ENCODE results near the gene DOCK9. TPM values are rescaled to one million over a fixed set of nuclear protein-coding genes. Genes with fewer than 3 reads are reported as not detected.

Gene DOCK9
- total RNA-seq, 1 experiment from 2014 or later = 6.7 TPM

DNA sequence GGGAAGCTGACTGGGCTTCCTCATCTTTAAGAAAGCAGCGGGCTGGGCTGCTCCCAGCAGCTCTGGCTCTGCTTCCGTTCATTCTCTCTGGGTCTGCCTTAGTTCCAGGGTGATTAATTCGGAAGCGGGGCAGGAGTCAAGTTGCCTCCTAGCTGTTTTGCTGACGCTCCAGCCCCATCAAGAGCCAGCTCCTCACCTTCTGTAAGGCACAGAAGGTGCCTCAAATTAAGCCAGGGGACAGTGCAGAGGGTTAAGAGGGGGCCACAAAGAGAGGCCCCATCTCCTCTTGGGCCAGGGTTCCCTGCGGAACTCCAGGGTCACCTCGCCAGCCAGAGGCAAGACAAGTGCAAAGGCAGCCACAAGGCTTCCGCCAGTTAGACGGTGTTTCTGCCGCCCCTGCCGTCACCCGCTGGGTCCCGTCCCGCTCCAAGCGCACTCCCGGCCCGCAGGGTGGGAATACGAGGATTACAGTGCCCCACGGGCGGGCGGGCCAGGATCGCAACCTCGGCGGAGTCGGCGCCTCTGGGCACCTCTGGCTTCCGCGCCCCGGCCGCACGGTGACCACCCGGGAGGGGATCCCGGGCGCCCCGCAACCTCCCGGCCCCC lies 225.9 kb downstream of the DOCK9 start:
- no peaks in the 10 kb centered on the region for H3K36me3 ChIP-seq (ENCODE audit: insufficient read depth, low read length)
- no peaks in the 10 kb centered on the region for H4K20me1 ChIP-seq (ENCODE audit: insufficient read depth, low read depth, low read length)
- H3K9ac ChIP-seq (ENCODE audit: low read length) = no peak overlapping the region
- no peak overlapping the region for H3K27ac ChIP-seq (ENCODE audit: low read length)
- no peaks in the 10 kb centered on the region for H3K27me3 ChIP-seq (ENCODE audit: low read length)
- H3K79me2 ChIP-seq (ENCODE audit: low read length) = no peaks in the 10 kb centered on the region
- no peaks in the 10 kb centered on the region for H3K9me3 ChIP-seq (ENCODE audit: low read length)
- no peak for DNase-seq
- H3K4me1 ChIP-seq (ENCODE audit: low read length) = no peaks in the 10 kb centered on the region
- no peak overlapping the region for H2AFZ ChIP-seq (ENCODE audit: low read length)
- H3K9me2 ChIP-seq (replicated peaks; ENCODE audit: insufficient read depth, low read length) = no peaks in the 10 kb centered on the region
- H3K4me2 ChIP-seq (ENCODE audit: low read depth, low read length, poor library complexity, severe bottlenecking) = no peak overlapping the region
- H3K4me3 ChIP-seq (ENCODE audit: low read length) = no peak overlapping the region

DNA sequence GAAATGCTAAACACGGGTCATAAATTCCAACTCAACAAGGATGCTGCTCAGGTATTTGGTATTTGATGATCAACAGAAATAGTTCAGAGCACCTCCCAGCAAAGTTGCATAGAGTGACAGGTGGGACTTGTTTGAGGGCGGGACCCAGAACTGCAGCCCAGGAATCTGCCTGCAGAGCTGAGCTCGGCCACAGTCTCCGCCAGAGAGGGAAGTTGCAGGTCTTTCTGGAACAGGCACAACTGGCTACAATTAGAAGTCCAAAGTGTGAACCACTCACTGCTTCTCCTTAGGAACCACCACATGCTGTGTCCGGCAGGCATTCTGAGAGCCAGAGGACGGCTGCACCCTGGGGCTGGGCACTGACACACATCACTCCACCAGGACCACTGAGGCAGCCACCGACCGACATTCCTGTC lies 226.5 kb downstream of the DOCK9 start:
- Histone ChIP-seq H4K20me1 (ENCODE audit: insufficient read depth, low read depth, low read length) (no peaks in the 10 kb centered on the region), H3K27me3 (ENCODE audit: low read length) (no peaks in the 10 kb centered on the region), H3K9me3 (ENCODE audit: low read length) (no peaks in the 10 kb centered on the region), H3K36me3 (ENCODE audit: insufficient read depth, low read length) (no peaks in the 10 kb centered on the region), H3K4me2 (ENCODE audit: low read depth, low read length, poor library complexity, severe bottlenecking) (no peak overlapping the region), H3K9ac (ENCODE audit: low read length) (no peak overlapping the region), H3K27ac (ENCODE audit: low read length) (no peak overlapping the region), H3K4me1 (ENCODE audit: low read length) (no peaks in the 10 kb centered on the region), H3K9me2 (replicated peaks; ENCODE audit: insufficient read depth, low read length) (no peaks in the 10 kb centered on the region), H3K4me3 (ENCODE audit: low read length) (no peak overlapping the region), H3K79me2 (ENCODE audit: low read length) (no peaks in the 10 kb centered on the region), H2AFZ (ENCODE audit: low read length) (no peak overlapping the region)
- DNase-seq = no peak

GRCh38 chr13:98749501-98749900 lies 228.4 kb downstream of the DOCK9 start:
- Histone ChIP-seq H3K79me2 (ENCODE audit: low read length) (no peaks in the 10 kb centered on the region), H3K9me3 (ENCODE audit: low read length) (no peaks in the 10 kb centered on the region), H3K9me2 (replicated peaks; ENCODE audit: insufficient read depth, low read length) (no peaks in the 10 kb centered on the region), H3K27ac (ENCODE audit: low read length) (no peak overlapping the region), H4K20me1 (ENCODE audit: insufficient read depth, low read depth, low read length) (no peaks in the 10 kb centered on the region), H3K4me3 (ENCODE audit: low read length) (no peak overlapping the region), H2AFZ (ENCODE audit: low read length) (no peak overlapping the region), H3K9ac (ENCODE audit: low read length) (no peak overlapping the region), H3K27me3 (ENCODE audit: low read length) (no peaks in the 10 kb centered on the region), H3K36me3 (ENCODE audit: insufficient read depth, low read length) (no peaks in the 10 kb centered on the region), H3K4me2 (ENCODE audit: low read depth, low read length, poor library complexity, severe bottlenecking) (no peak overlapping the region), H3K4me1 (ENCODE audit: low read length) (no peaks in the 10 kb centered on the region)
- no peak for DNase-seq

DNA sequence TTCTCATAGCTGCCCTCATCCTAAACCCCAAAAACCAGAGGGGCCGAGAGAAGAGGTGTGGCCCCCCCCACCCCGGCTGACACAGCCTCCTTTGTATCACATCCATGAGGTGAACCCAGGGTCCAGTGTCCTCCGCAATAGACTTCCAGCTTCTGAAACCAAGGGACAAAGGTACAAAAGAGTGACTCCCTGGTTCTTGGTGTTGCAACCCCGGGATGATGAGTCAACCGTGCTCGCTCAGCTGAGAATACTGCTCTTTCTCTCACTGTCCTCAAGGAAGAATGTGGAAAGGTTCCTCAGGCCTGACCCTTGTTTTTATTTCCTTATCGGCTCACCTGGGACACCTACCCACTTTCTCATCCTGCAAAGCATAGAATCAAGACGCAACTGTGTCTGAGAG lies 230.9 kb downstream of the DOCK9 start:
- Histone ChIP-seq H3K9ac (ENCODE audit: low read length) (no peak overlapping the region), H3K9me3 (ENCODE audit: low read length) (no peaks in the 10 kb centered on the region), H3K4me1 (ENCODE audit: low read length) (no peaks in the 10 kb centered on the region), H3K27me3 (ENCODE audit: low read length) (no peaks in the 10 kb centered on the region), H4K20me1 (ENCODE audit: insufficient read depth, low read depth, low read length) (no peaks in the 10 kb centered on the region), H3K4me2 (ENCODE audit: low read depth, low read length, poor library complexity, severe bottlenecking) (no peak overlapping the region), H3K9me2 (replicated peaks; ENCODE audit: insufficient read depth, low read length) (no peaks in the 10 kb centered on the region), H3K27ac (ENCODE audit: low read length) (no peak overlapping the region), H3K4me3 (ENCODE audit: low read length) (no peak overlapping the region), H2AFZ (ENCODE audit: low read length) (no peak overlapping the region), H3K79me2 (ENCODE audit: low read length) (no peaks in the 10 kb centered on the region), H3K36me3 (ENCODE audit: insufficient read depth, low read length) (no peaks in the 10 kb centered on the region)
- no peak for DNase-seq

Small RNA genes lying within 50 kb of the gene (small RNA-seq; reads per million reads assigned to genes)
- gene AL161420.1 (not detected), gene RNU6-83P (not detected)

Other genes with a start within 250 kb of the DOCK9 start
- not detected in 2 replicates for gene SLC15A1, start 225.4 kb downstream of the DOCK9 start, total RNA-seq (2014; rRNA removed; shearing (Covaris generic); ENCODE audit: low replicate concordance)
- 50.6 and 58.3 TPM in 2 replicates for gene UBAC2, start 222.8 kb upstream of the DOCK9 start, total RNA-seq (2014; rRNA removed; shearing (Covaris generic); ENCODE audit: low replicate concordance)

Measured in Karpas-422 (cell line).